Tibial artery (tissue), 4 donors: ENCODE measurements around the gene DLG3.

Experiments
- DNase-seq, 2 donors: peaks; one replicate each; pipeline ENCODE4 v3.0.0-alpha.2; 2019
- H3K27ac ChIP-seq, 2 donors: fragments of 200-600 bp; sonication (generic) in 1 of 2; 1 replicate in 1 of 2; 2 replicates in 1 of 2; pipeline ENCODE4 v1.5.1; 2018 to 2019; ENCODE audit warnings: mild to moderate bottlenecking in 1 of 2
- H3K27me3 ChIP-seq, 2 donors: fragments of 200-600 bp; sonication (generic) in 1 of 2; one replicate each; pipeline versions ENCODE4 v1.5.1 to v1.6.0; 2016 to 2019
- H3K36me3 ChIP-seq, 3 donors: fragments of 200-600 bp; sonication (generic) in 2 of 3; one replicate each; pipeline ENCODE4 v1.5.1; 2016 to 2019; ENCODE audit warnings: mild to moderate bottlenecking in 2 of 3
- H3K4me1 ChIP-seq, 4 donors: fragments of 200-600 bp; sonication (generic) in 2 of 4; 1 replicate in 3 of 4; 2 replicates in 1 of 4; pipeline ENCODE4 v1.5.1; 2016 to 2019
- H3K4me3 ChIP-seq, 2 donors: fragments of 200-600 bp; sonication (generic) in 1 of 2; 1 replicate in 1 of 2; 2 replicates in 1 of 2; pipeline ENCODE4 v1.5.1; 2018 to 2019; ENCODE audit warnings: mild to moderate bottlenecking in 2 of 2
- H3K9me3 ChIP-seq, 3 donors: fragments of 200-600 bp; sonication (generic) in 1 of 3; one replicate each; pipeline ENCODE4 v1.5.1; 2016 to 2019
- intact Hi-C: fragments of 100-400 bp; cut with DNase I; formaldehyde crosslinking; loops from one replicate; pipeline ENCODE4 v1.15.0; 2023; ENCODE audit warnings: low total_unique reads
- TF ChIP-seq, protein P1 (sequence below), 2 experiments: fragments of 200-600 bp in 1 of 2; fragments of 450-650 bp in 1 of 2; IDR thresholded peaks; one replicate each; pipeline ENCODE4 v1.5.1; 2017 to 2019; ENCODE audit warnings: antibody characterized with exemption in 2 of 2, mild to moderate bottlenecking in 1 of 2, moderate library complexity in 1 of 2

The DLG3 gene

GRCh38 chrX:70426286-70427278 is 18.1 kb upstream of the DLG3 start:
- Histone ChIP-seq H3K4me1 (peaks cover 0 to 5% (median 0%) of the 10 kb centered on the region in 4 donors), H3K9me3 (no peaks in the 10 kb centered on the region), H3K36me3 (no peaks in the 10 kb centered on the region), H3K27me3 (peaks cover 0 to 7% of the 10 kb centered on the region in 2 donors), H3K27ac (no peak overlapping the region), H3K4me3 (no peak overlapping the region)
- no peak for DNase-seq
- intact Hi-C loops: no loop called here
- TF ChIP-seq, protein P1, sequence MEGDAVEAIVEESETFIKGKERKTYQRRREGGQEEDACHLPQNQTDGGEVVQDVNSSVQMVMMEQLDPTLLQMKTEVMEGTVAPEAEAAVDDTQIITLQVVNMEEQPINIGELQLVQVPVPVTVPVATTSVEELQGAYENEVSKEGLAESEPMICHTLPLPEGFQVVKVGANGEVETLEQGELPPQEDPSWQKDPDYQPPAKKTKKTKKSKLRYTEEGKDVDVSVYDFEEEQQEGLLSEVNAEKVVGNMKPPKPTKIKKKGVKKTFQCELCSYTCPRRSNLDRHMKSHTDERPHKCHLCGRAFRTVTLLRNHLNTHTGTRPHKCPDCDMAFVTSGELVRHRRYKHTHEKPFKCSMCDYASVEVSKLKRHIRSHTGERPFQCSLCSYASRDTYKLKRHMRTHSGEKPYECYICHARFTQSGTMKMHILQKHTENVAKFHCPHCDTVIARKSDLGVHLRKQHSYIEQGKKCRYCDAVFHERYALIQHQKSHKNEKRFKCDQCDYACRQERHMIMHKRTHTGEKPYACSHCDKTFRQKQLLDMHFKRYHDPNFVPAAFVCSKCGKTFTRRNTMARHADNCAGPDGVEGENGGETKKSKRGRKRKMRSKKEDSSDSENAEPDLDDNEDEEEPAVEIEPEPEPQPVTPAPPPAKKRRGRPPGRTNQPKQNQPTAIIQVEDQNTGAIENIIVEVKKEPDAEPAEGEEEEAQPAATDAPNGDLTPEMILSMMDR (IDR thresholded peaks at IDR 0.05): no peak

GRCh38 chrX:70427365-70427764 is 17.3 kb upstream of the DLG3 start:
- H3K27me3 ChIP-seq: peaks cover 0 to 7% of the 10 kb centered on the region in 2 donors
- intact Hi-C loops: no loop called here
- H3K27ac ChIP-seq: no peak overlapping the region
- peaks cover 0 to 5% (median 0%) of the 10 kb centered on the region in 4 donors for H3K4me1 ChIP-seq
- no peak overlapping the region for H3K4me3 ChIP-seq
- no peaks in the 10 kb centered on the region for H3K36me3 ChIP-seq
- no peak for DNase-seq
- TF ChIP-seq, protein P1 (IDR thresholded peaks at IDR 0.05): no peak
- no peaks in the 10 kb centered on the region for H3K9me3 ChIP-seq

DNA sequence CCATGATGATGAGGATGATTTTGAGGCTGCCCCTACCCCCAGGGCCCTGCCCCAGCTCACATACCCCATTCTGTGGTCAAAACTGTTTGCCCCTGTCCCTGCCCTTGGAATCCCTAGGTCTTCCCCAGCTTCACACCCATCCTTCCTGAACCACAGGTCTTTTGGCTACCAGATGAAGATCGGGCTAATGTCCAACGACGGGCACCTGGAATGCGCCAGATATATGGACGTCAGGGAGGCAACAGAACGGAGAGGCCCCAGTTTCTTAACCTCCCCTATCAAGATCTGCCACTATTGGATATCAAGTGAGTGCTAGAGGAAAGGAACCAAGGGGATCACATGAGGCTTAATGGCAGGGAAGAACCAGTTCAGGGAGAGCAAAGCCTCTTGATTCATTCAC is 14.9 kb upstream of the DLG3 start:
- peaks cover 0 to 5% (median 0%) of the 10 kb centered on the region in 4 donors for H3K4me1 ChIP-seq
- no peaks in the 10 kb centered on the region for H3K9me3 ChIP-seq
- H3K27ac ChIP-seq: no peak overlapping the region
- TF ChIP-seq, protein P1 (IDR thresholded peaks at IDR 0.05): no peak
- no peak overlapping the region for H3K4me3 ChIP-seq
- intact Hi-C loops: no loop called here
- no peak for DNase-seq
- no peaks in the 10 kb centered on the region for H3K36me3 ChIP-seq
- H3K27me3 ChIP-seq: no peaks in the 10 kb centered on the region

DNA sequence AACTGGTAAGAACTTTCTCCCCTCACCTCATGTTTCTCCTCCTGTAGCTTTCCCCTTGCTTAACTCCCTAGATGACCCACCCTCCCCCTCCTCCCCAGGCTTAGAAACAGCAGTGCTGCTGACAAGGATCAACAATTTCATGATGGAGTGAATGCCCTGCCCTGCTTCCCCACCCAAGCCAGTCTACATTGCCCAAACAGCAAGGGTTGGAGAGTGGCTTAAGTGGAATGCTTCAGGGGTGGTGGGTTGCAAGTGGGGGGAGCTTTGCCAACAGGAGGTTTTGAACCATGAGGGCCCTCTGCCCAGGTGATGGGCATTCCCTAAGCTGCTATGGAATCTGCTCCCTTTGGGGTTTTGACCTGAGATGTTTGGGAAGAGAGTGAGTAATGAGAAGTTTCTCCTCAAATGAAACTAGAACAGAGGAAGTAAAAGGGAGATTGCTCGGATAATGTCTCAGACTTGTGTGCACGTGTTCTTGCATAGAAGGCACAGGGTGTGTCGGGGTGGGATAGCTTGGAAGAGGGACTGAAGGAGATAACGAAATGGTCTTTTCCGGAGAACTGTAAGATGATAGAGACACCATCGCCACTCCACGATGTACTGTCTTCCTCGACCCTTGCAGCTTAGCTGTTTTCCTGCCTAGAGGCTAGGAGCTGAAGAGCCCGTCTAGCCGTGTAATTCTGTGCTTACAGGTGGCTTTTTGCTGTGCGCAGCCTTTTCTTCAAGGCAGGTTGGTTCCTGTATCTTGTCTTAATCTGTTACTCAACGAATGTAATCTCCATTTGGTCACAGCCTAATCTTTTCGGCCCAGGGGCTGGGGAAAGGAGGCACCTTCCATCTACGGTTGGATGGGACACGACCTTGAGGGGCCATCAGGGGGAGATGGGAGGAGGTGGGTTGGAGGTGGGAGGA is 11.4 kb upstream of the DLG3 start:
- Histone ChIP-seq H3K27ac (peak overlapping the region; percentile 88 to 96), H3K27me3 (no peaks in the 10 kb centered on the region), H3K36me3 (no peaks in the 10 kb centered on the region), H3K4me1 (peaks cover 0 to 27% (median 7%) of the 10 kb centered on the region in 4 donors), H3K4me3 (peak overlapping the region; percentile 63 to 72), H3K9me3 (no peaks in the 10 kb centered on the region)
- TF ChIP-seq, protein P1 (IDR thresholded peaks at IDR 0.05): no peak
- intact Hi-C loops: no loop called here
- DNase-seq: no peak

DNA sequence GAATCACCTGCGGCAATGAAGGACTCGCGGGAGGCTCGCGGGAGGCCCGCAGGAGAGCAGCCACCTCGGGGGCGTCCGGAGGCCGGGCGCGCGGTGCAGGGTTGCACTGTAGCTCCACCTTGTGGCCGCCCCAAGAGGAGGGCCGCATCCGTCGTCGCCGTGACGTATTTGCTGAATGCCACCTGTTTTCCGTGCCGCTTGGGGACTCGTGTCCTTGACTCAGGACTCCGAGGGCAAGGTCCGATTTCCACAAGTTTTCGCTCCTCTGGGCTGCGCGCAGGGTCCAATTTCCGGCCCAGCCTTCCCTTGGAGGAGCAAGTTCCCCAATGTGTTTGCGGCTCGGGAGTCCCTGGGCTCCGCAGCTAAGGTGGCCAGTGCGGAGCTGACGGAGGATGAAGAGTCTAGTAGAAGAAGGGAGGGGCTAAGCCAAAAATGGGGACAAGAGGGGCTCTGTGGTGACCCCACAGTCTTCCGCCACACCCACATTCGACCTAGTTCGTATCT is 10.7 kb upstream of the DLG3 start:
- peak overlapping the region; percentile 63 to 72 for H3K4me3 ChIP-seq
- H3K36me3 ChIP-seq: no peaks in the 10 kb centered on the region
- H3K9me3 ChIP-seq: no peaks in the 10 kb centered on the region
- DNase-seq: peak; percentile 60 to 82
- H3K27me3 ChIP-seq: no peaks in the 10 kb centered on the region
- H3K27ac ChIP-seq: peak overlapping the region; percentile 88 to 96
- H3K4me1 ChIP-seq: peaks cover 0 to 27% (median 7%) of the 10 kb centered on the region in 4 donors
- intact Hi-C loops: no loop called here
- TF ChIP-seq, protein P1 (IDR thresholded peaks at IDR 0.05): peak; percentile 65 to 66
